GM18867 (cell line): Measurements from ENCODE around the gene AHCYL2.
"Not testable (repeated sequence)": the region's sequence is repeated elsewhere in the genome, so short reads cannot be mapped to it uniquely, and the experiment has no call there.

Experiments used
- ATAC-seq: cut with Tn5 transposase; IDR thresholded peaks from one replicate; pipeline ENCODE4 v1.9.1; 2021; ENCODE audit warnings: mild to moderate bottlenecking, moderate library complexity; ENCODE audit not compliant: unreplicated experiment

AHCYL2 gene

DNA sequence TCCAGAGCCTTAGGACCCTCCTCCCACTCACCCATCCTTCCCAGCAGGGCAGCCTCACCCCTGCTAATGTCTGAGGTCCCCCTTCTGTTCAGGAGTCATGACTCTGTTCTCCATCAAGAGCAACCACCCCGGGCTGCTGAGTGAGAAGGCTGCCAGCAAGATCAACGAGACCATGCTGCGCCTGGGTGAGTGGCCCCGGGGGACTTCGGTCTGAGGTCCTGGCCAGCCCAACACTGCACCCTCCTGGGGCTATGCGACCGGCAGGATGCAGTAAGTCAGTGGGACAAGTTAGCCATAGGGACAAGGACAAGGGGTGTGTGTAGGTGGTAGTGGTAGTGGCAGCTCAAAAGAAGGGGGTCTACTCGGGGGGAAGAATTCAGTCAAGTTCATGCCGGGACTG lies 16.2 kb upstream of the AHCYL2 start:
- no peak for ATAC-seq

DNA sequence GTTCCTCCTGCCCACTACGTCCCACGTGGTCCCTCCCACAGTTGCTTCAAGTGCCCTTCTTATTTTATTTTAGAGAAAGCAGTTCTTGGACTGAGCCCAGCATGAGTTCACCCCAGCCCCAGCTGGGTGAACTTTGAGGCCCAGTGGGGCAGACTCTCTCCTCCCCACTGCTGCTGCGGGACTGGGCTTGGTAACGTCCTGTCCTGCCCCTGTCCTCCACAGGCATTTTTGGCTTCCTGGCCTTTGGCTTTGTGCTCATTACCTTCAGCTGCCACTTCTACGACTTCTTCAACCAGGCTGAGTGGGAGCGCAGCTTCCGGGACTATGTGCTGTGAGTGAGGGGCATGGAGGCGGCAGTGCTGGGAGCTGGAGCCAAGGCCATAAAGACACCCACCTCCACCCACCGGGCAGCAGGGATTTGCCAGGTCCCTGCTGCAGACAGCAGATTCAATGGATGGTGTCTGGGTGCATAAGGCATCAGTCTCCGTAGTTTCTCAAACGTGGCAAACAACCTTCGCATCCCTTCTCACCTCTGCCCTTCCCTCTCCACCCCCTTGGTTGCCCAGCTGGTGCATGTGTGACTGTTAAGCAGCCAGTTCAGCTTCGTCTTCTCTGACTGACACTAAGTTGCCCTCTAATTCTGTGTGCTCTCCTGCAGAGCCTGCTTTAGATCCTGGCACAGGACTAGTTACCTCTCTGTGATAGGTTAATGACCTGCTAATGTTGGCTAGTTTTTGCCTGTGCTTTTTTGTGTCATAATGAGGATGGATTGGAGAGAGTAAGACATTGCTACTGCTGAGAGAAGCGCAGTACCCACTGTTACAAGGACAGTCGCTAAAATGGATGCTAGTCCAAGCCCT lies 15.5 kb upstream of the AHCYL2 start:
- ATAC-seq = no peak

DNA sequence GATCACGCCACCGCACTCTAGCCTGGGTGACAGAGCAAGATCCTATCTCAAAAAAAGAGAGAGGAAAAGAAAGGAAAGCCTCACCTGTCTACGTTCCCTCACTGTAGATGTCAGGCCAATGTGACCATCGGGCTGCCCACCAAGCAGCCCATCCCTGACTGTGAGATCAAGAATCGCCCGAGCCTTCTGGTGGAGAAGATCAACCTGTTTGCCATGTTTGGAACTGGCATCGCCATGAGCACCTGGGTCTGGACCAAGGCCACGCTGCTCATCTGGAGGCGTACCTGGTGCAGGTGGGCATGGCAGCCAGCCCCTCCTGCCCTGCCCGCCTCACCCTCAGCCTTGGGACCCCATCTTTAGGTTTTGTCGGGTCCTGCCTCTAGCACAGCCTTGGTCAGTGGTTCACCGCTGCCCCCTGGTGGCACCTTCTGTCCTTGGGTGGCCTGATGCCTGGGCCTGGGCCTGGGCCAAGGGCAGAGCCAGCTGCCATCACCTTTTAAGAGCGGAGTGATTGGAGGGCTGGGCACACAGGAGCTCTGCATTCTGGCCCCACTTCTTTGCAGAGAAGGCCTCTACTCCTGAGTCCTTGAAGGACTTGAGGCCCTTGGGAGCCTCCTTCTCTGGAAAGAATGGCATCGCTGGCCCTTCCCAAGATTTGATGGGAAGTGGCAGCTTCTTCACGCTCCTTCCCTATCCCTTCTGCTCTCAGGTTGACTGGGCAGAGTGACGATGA lies 14.4 kb upstream of the AHCYL2 start:
- ATAC-seq = no peak

DNA sequence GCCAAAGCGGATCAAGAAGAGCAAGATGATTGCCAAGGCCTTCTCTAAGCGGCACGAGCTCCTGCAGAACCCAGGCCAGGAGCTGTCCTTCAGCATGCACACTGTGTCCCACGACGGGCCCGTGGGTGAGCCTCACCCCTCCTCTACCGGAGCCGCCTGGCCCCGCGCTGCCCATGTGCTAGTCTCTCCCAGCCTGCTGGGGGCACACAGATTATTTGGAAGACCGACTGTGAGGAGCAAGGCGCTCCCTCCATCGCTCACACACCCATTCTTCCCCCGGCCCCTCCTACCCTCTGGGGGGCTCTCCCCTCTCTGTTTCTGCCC lies 13.9 kb upstream of the AHCYL2 start:
- ATAC-seq = no peak

DNA sequence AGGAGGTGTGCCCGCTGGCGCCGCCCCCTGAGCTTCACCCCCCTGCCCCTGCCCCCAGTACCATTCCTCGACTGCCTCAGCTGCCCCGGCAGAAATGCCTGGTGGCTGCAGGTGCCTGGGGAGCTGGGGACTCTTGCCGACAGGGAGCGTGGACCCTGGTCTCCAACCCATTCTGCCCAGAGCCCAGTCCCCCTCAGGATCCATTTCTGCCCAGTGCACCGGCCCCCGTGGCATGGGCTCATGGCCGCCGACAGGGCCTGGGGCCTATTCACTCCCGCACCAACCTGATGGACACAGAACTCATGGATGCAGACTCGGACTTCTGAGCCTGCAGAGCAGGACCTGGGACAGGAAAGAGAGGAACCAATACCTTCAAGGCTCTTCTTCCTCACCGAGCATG lies 12.7 kb upstream of the AHCYL2 start:
- no peak for ATAC-seq

DNA sequence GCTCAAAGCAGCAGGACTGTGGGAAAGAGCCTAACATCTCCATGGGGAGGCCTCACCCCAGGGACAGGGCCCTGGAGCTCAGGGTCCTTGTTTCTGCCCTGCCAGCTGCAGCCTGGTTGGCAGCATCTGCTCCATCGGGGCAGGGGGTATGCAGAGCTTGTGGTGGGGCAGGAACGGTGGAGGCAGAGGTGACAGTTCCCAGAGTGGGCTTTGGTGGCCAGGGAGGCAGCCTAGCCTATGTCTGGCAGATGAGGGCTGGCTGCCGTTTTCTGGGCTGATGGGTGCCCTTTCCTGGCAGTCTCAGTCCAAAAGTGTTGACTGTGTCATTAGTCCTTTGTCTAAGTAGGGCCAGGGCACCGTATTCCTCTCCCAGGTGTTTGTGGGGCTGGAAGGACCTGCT lies 12.2 kb upstream of the AHCYL2 start:
- ATAC-seq = no peak

DNA sequence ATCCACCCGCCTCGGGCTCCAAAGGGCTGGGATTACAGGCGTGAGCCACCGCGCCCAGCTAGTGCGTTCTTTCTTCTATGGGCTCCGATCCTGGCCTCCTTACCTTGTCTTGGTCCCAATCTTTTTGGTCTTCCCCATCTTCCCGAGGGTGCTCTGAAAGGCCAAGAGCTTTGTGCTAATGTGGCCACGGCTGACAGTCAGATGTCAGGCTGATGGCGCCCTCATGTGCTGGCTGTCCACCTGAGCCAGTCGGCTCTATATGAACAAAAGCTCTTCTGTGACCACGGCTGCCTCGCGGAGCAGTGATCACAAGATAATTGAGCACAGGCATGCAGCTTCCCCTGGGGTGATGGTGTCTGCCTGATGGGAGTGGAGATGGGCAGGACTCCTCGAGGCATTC lies 11.0 kb upstream of the AHCYL2 start:
- ATAC-seq = no peak

DNA sequence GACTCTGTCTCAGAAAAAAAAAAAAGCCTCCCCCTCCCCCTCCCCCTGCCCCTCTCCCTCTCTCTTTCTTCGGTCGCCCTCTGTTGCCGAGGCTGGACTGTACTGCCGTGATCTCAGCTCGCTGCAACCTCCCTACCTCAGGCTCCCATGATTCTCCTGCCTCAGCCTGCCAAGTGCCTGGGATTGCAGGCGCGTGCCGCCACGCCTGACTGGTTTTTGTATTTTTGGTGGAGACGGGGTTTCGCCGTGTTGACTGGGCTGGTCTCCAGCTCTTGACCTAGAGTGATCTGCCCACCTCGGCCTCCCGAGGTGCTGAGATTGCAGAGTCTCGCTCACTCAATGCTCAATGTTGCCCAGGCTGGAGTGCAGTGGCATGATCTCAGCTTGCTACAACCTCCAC lies 9.1 kb upstream of the AHCYL2 start:
- ATAC-seq = not testable (repeated sequence)

DNA sequence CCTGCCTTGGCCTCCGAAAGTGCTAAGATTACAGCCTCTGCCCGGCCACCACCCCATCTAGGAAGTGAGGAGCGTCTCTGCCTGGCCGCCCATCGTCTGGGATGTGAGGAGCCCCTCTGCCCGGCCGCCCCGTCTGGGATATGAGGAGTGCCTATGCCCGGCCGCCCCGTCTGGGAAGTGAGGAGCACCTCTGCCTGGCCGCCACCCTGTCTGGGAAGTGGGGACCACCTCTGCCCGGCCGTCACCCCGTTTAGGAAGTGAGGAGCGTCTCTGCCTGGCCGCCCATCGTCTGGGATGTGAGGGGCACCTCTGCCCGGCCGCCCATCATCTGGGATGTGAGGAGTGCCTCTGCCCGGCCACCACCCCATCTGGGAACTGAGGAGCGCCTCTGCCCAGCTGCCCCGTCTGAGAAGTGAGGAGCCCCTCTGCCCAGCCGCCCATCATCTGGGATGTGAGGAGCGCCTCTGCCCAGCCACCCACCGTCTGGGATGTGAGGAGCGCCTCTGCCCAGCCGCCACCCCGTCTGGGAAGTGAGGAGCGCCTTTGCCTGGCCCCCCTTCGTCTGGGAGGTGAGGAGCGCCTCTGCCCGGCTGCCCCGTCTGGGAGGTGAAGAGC lies 8.6 kb upstream of the AHCYL2 start:
- not testable (repeated sequence) for ATAC-seq

DNA sequence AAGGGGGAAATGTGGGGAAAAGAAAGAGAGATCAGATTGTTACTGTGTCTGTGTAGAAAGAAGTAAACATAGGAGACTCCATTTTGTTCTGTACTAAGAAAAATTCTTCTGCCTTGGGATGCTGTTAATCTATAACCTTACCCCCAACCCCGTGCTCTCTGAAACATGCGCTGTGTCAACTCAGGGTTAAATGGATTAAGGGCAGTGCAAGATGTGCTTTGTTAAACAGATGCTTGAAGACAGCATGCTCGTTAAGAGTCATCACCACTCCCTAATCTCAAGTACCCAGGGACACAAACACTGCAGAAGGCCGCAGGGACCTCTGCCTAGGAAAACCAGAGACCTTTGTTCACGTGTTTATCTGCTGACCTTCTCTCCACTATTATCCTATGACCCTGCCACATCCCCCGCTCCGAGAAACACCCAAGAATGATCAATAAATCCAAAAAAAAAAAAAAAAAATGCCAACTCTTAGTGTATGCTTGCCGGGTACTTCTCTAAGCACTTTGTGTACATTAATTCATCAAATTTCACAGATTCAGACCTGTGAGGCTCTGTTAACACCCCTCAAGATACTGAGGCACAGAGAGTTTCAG lies 7.9 kb upstream of the AHCYL2 start:
- ATAC-seq = not testable (repeated sequence)

DNA sequence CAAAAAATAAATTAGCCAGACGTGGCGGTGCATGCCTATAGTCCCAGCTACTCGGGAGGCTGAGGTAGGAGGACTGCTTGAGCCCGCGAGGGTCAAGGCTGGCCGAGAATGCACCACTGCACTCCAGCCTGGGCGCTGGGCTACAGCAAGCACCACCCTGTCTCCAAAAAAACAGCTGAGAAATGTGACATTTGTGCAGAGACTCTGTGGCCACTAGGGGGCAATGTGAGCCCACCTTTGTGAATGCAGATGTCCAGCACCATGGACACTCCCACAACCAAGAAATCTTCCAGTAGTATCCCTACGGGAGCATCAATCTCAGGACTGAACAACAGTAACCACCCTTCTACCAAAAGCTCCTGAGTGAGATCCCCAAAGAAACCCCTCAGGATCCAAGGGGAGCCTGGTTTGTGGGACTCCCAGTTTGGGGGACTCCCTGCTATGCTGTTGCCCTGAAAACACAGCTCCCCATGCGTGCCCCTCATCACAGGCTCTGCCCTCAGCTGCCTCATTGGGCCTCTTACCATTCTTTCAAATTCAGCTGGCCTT lies 6.2 kb upstream of the AHCYL2 start:
- no peak for ATAC-seq

DNA sequence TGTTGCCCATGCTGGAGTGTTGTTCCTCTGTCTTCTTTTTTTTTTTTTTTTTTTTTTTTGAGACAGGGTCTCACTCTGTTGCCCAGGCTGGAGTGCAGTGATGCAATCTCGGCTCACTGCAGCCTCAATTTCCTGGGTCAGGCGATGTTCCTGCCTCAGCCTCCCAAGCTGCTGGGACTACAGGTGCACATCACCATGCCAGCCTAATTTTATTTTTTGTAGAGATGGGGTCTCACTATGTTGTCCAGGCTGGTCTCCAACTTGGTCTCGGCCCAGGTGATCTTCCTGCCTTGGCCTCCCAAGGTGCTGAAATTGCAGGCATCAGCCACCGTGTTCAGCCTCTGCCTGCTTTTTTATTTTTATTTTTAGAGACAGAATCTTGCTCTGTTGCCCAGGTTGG lies 5.7 kb upstream of the AHCYL2 start:
- not testable (repeated sequence) for ATAC-seq

DNA sequence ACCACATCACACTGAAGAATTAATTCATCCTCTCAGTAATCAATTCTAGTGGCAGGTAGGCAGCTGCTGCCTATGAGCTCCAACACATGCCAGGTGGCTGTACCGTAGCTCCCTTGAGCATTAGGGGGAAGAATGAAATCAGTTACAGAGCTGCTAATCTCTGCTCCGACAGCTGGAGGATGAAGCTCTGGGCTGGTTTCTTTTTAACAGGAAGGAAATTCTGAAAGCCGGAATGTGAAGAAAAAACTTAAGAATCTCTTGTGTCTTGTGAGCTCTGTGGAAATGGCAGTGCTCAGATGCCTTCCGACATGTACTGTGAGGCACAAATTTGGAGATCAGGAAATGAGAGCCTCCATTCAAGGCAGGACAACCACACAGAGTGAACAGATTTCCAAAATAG lies 2.8 kb upstream of the AHCYL2 start:
- ATAC-seq = no peak

DNA sequence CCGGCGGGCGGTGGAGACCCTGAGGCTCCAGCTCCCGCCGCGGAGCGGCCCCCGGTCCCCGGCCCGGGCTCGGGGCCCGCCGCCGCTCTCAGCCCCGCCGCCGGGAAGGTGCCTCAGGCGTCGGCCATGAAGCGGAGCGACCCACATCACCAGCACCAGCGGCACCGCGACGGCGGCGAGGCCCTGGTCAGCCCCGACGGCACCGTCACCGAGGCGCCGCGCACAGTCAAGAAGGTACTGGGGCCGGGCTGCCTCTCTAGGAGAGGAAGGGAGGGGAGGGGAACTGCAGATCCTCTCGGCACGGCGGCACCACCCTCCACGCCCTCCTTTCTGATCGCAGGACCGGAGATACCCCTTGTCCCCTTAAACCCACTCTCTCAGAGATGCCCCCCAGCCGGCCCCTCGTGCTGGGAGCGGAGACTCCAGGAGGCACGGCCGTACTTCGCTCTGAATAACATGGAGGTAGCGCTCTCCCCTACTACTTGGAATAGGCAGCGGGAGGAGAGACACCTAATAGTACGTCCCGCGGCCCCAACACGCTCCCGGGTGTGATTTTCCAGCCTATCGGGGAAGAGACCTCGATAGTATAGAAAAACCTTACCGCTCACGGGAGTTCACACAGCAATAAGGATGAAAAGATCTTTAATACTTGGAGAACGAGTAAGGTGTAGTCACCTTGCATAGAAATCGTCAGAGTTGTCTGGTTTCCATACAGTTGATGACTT lies 538 bp downstream of the AHCYL2 start:
- ATAC-seq = peak; percentile 38

DNA sequence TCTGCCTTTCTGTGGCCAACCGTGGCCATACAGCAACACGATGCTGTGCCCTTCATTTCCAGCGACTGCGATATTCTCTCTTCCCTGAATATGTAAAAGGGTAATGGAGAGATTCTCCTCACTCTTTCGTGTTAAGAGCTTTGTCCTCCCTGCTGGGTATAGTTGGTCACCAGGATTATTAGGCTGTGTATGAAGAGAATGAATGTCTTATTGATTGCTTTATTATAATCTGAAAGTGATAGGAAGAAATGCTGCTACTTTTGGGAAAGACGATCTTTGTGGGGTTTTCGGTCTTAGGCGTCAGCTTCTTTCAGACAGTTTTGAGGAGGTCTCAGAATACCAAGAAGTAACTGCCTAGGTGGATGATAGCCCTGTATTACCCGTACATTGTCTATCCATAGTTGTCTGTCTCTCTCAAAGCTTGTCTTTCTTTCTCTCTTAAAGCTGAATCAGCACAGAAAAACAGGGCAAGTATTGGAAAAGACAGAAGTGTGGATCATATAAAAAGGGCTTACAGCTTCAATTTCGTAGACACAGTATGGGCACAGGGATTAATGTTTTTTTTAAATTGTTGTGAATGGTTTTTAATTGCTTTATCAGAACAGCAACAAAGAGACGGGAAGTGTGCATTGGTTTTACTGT lies 1.2 kb downstream of the AHCYL2 start:
- no peak for ATAC-seq

DNA sequence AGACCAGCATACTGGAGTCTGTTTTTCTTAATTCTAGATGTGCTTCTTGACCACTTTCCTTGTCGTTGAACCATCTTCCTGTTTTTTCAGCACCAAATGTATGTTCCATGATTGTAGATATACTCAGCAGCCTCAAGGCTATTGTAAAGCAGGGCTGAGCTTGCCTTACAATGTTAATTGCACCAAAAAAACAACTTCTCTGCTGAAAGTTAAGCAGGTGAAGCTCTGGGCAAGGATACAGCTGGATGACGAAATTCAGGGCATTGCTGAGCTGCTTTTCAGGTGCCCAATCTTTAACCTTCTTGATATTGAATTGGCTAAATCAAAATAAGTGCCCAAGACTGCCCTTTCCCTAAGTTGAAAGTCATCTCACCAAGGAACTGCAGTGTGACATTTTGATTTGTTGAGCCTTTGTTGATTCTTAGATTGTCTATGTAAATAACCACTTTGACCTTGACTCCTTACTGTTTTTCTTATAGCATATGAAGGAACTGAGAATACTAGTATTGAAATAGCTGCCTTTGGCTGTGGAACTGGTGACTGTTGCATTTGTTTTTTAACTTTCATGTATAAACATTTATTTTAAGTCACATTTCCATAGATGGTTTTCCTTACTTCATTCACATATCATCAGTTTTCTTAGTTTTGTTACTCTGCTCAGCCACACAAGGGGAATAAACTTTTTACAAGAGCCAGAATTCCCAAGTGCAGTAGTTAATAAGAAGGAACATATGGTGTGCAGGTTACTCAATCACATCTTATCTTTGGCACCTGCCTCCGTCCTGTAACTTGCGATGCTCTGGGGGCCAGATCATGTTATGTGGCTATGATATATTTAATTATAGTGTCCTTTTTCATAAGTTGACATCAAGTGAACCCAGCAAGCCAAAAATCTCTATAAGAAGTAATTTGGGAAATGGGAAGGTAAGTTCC lies 3.1 kb downstream of the AHCYL2 start:
- ATAC-seq = no peak

DNA sequence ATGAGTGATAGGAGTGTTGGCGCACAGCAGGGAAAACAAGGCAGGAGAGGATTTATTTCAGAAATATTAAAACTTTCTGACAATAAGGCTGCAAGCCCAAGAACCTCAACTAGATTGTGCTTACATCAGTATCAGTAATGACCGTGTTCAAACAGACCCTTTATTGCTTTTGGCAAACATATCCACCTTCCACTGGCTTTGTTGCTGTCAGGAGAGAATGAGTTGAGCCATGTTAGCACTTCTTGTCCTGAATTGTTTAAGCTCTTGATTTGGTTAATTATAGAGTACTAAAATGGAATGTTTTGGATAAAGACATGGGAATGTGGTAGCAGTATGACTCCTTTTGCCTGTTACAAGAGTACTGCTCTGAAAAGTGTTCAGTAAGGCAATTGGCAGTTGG lies 3.8 kb downstream of the AHCYL2 start:
- ATAC-seq = no peak

DNA sequence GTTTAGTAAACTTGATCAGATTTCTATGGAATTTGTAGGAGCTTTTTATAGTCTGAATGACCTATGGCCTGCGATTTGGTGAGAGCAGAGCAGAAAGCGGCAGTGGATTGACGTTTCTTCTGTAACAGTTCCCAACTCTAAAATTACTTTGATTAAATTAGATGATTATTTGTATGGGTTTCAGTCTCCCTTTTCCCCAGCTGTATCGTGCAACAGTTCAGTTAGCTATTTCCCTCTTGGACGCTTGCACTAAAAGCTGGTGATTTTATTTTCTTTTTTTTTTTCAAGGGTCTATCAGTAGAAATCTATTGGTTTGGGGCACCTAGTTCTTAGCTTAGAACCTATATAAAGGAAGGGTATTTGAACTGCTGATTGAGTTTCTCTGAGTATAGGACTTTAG lies 6.8 kb downstream of the AHCYL2 start:
- ATAC-seq = no peak

DNA sequence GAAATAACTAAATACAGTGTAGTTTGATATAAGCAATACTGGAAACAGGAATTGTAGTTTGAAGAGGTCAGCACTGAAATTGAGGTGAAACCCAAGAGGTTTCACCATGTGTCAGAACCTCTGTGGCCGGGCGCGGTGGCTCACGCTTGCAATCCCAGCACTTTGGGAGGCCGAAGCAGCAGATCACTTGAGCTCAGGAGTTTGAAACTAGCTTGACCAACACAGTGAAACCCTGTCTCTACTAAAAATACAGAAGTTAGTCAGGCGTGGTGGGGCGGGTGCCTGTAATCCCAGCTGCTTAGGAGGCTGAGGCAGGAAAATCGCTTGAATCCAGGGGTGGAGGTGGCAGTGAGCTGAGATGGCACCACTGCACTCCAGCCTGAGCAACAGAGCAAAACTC lies 13.7 kb downstream of the AHCYL2 start:
- ATAC-seq = no peak
